GM18858 (cell line): ENCODE results near the gene GPR142.
"Not testable (repeated sequence)": the region's sequence is repeated elsewhere in the genome, so short reads cannot be mapped to it uniquely, and the experiment has no call there.

Experiments
- ATAC-seq: cut with Tn5 transposase; IDR thresholded peaks from one replicate; pipeline ENCODE4 v1.9.1; 2021; ENCODE audit not compliant: unreplicated experiment

GPR142 gene

GRCh38 chr17:74390680-74391653 lies 23.7 kb downstream of the GPR142 start:
- no peak for ATAC-seq

DNA sequence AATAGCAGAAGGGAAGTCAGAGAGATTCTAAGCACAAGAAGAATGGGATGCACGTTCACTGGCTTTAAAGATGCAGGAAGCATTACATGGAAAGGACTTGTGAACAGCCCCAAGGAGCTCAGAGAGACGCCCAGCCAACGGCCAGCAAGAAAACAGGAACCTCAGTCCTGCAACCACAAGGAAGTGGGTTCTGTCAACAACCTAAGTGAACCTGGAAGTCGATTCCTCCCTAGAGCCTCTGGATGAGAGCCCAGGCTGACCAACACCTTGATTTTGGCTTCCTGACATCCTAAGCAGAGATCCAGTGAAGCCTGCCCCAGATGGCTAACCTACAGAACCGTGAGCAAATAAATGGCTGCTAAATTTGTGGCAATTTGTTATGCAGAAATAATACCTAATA lies 24.5 kb downstream of the GPR142 start:
- ATAC-seq = no peak

DNA sequence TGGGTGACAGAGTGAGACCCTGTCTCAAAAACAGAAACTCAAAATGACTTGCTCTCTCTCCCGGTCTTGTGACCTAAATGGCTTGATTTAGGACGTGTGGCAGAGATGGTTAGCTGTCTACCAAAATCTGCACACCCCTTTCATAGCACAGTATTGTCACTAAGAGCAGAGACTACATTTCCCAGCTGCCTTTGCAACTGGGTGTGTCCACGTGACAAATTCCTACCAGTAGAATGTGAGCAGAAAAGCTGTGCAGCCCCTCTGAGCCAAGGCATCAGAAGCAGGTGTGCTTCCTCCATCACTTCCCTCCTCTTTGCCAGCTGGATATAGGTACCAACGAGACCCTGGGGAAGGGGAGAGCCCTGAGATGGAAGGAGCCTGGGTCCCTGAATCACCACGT lies 25.5 kb downstream of the GPR142 start:
- ATAC-seq = no peak

DNA sequence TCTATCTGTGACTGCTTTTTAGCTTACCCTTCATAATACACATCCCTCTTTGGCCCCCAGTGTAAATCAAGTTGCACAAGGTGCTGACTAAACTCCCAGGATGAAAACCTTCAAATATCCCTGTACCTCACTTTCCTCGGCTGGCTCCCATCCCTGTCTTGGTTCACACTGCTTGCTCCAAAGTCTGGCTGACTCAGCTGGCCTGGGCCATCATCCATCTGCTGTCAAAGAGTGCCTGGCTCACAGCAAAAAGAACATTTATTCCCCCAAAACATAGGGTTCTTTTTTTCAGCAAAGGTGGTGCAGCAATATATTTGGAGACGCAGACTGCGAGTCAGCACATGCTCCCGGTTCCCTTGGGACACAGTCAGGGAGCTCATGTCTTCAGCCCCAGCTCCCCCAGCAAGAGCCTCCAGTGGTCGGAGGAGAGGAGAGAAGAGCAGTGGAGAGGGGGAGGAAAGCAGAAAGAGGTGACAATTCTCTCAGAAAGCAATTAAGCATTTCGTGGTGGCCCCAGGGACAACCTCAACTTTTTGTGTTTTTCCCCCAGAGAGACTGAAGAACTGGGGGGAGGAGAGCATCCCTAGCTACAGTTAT lies 26.1 kb downstream of the GPR142 start:
- ATAC-seq = no peak

DNA sequence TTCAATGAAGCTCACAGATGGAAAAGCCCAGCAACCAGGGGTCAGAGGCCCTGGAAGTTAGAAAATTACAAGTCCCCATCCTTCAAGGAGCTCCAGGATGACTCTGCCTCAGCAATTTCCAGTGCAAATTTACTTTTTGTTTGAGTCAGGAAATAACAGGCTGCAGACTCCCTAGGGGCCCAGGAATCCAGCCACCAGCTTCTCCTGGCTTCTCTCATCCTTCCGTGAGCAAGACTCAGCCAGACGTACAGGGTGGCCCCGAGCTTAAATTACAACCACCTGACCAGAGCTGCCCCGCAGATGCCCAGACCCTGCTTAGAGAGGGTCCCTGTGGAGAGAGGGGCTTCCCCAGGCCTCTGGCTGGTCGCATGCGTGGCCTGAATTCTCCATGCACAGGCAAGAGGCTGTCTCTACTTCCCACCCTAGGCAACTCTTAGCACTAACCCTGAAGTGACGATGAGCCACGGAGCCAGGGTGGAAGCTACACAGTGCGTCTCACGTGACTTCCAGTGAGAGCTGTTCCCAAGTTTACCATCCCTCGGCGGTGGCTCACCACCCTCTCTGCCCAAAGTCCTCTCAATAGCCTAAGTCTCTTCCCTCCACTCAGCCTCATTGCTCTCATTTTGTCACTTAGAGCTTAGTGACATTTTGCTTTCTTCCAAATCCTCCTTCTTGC lies 27.1 kb downstream of the GPR142 start:
- ATAC-seq = no peak

DNA sequence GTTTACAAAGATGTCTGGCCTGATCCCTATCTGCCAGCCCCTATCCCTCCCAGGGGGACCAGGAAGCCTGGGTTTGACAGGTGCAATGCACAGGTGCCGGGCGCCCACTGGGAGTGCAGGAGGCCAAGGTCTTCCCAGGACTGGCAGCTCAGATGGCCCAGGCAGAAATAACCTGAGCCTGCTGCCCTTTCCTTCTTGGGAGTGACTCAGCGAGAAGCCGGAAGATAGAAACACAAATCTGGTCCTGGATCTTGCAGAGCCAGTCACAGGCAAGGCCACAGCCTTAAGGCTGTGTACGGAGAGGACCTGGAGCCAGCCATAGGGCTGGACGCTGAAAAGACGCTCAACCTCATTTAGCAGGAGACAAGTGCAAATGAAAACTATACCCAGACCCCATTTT lies 27.7 kb downstream of the GPR142 start:
- ATAC-seq = no peak

DNA sequence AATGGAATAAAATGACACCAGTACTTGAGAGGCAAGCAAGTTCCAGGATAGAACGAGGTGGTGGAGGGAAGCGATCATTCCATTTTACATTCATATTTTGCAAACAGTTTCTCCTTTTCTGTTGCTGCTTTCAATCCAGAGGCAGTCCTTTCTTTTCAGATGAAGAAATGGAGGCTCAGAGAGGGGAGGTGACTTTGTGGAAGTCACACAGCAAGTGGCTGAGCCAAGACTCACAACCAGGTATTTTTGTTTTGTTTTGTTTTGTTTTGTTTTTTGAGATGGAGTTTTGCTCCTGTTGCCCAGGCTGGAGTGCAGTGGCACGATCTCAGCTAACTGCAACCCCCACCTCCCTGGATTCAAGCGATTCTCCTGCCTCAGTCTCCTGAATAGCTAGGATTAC lies 29.3 kb downstream of the GPR142 start:
- ATAC-seq = no peak

DNA sequence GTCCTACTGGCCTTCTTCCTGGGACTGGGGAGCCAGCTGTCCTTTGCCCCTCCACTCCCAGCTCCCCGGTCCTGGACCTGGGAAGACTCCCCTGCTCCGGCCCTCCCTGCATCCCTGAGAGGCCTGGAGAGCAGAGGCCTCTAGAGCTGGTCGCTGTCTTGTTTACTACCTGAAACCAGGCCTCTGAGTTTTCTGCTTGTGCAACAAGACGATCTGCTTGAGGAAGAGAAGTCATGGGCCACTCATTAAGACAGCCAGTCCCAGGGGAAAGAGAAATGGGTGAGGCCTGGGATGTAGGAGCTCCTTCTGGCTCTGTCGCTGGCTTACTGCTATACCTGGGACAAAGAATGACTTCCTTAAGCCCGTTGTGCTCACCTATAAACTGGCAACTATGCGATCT lies 34.7 kb downstream of the GPR142 start:
- no peak for ATAC-seq

DNA sequence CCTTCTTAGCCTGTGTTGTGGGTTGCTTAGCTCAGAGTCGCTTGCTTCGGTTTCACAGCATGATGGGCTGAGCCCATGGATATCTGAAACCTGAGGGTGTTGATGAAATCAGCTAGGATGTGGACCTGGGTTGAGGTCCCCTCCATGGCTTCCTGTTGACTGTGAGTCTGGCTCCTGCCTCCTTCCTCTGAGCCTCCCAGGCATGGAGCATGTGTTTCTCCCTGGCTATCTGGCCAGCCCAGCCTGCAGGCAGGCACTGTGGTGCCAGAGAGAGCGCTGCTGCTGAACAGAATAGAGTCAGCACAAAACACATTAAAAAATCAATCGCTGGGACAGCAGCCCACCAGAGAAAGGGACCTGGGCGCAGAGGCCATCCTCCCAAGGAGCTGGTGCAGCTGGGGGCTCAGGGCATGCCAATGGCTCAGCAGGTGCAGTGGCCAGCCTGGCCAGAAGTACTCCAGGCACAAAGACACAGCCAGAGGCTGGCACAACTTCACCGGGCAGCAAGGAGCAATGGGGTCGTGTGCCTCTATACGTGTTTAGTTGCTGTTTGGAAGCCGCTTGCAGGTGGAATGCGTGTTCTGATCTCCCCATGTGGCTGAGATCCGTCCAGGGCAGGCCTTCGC lies 36.3 kb downstream of the GPR142 start:
- no peak for ATAC-seq

DNA sequence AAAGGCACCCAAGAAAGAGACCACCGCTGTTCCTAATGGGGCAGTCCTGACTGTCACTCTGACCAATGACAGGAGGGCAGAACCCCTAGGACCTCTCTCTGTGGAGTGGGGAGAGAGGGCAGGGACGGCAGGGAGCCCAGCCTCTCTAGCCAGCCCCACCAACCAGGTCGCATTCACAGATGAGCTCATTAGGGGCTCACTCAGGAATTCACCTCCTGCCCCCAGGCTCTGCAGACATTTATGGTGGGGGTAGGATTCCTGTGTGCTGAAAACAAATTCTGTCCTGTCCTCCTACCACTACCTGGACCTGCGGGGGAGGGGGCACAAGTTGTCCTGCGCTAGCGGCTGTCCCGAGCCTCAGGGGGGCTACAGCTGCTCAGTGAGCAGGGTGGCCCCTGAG lies 36.9 kb downstream of the GPR142 start:
- no peak for ATAC-seq

- ATAC-seq = no peak
These were observed 37.5 kb downstream of the GPR142 start for GRCh38 chr17:74404789-74405188.

DNA sequence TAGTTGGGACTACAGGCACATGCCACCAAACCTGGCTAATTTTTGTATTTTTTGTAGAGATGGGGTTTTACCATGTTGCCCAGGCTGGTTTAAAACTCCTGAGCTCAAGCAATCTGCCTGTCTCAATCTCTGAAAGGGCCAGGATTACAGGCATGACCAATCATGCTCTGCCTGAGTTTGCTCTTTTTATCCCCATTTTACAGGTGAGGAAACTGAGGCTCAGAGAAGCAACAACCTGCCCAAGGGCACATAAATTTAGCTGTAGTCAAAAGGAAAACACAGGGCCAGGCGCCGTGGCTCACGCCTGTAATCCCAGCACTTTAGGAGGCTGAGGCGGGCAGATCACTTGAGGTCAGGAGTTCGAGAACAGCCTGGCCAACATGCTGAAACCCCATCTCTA lies 38.0 kb downstream of the GPR142 start:
- not testable (repeated sequence) for ATAC-seq

DNA sequence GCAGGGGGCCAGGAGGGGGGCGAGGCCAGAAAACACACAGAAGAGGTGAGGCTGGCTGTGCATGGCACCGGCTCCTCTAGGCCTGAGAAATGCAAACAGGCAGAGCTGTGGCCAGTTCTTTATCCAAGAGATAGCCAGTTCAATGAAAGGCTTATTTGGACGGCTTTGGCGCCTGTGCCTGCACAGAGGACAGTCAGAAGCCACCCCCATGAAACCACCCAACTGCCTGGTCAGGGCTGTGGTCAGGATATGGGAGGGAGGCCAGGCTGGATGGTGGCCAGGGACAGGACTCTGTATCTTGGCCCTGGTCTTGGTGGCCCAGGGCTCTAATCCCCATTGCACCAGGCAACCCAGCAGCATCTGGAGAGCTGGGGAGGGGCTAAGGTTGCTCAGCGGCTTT lies 40.1 kb downstream of the GPR142 start:
- no peak for ATAC-seq

DNA sequence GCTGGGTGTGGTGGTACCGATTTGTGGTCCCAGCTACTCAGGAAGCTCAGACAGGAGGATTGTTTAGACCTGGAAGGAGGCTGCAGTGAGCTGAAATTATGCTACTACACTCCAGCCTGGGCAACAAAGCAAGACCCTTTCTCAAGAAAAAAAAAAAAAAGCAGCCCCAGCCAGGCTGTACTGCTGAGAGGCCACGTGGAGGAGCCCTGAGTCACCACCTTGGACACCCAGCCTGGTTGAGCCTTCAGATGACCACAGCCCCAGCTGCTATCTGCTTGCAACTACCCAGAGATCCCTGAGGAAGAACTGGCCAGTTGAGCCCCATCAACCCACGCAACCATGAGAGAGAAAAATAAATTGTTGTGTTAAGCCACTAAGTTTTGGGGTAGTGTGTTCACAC lies 41.0 kb downstream of the GPR142 start:
- ATAC-seq = no peak

- no peak for ATAC-seq
These were observed 41.5 kb downstream of the GPR142 start for GRCh38 chr17:74408815-74409214.

GRCh38 chr17:74410001-74410443 lies 42.7 kb downstream of the GPR142 start:
- no peak for ATAC-seq

DNA sequence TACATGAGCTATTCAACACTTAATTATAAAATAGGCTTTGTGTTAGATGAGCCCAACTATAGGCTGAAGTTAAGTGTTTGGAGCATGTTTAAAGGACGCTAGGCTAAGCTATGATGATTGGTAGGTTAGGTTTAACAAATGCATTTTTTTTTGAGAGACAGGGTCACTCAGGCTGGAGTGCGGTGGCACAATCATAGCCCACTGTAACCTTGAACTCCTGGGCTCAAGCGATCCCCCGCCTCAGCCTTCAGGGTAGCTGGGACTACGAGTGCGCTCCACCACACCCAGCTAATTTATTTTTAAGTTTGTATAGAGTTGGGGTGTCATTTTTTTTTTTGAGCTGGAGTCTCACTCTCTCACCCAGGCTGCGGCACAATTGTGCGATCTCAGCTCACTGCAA lies 45.3 kb downstream of the GPR142 start:
- ATAC-seq = no peak

DNA sequence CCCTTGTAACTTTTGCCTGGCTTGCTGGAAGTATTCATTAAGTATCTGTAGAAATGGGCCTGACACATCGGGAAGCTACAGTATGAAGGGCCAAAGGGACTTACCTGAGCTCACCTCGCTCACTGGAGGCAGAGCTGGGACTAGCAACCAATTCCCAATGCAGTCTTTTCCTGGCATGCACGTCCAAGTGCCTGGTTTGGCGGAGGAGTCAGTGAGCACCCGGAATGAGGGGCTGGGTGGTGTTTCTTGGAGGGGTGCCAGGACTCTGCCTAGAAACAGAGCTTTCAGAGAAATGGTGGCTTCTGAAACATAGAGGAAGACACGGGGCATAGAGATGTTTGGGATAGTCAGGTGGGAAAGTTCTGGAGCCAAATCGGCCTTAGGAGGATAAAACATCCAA lies 46.2 kb downstream of the GPR142 start:
- no peak for ATAC-seq

GRCh38 chr17:74414510-74414909 lies 47.2 kb downstream of the GPR142 start:
- ATAC-seq = no peak

DNA sequence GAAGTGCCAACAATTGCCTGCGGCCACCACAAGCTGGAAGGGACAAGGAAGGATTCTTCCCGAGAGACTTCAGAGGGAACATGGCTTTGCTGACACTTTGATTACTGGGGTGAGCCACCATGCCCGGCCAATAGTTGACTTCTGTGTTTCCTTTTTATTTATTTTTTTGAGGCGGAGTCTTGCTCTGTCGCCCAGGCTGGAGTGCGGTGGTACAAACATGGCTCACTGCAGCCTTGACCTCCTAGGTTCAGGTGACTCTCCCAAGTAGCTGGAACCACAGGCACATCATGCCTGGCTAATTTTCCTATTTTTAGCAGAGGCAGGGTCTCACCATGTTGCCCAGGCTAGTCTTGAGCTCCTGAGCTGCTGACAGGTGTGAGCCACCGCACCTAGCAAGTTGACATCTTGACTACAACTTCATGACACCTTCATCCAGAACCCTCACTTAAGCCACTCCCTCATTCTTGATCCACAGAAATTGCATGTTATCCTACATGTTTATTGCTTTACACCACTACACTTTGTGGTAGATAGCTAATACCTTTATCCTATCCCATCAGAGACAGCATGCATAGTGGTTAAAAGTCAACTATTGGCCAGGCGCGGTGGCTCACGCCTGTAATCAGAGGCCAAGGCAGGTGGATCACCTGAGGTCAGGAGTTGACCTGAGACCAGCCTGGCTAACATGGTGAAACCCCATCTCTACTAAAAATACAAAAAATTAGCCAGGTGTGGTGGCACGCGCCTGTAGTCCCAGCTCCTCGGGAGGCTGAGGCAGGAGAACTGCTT lies 48.5 kb downstream of the GPR142 start:
- ATAC-seq = no peak
